HEK293 (cell line): ENCODE measurements around the gene TGIF1.
A peak's percentile ranks its signal among the peaks of the same experiment; 100 is the strongest.

ENCODE experiments used
- KLF1 ChIP-seq: fragments of 450-650 bp; formaldehyde crosslinking; IDR thresholded peaks from 2 replicates; pipeline ENCODE4 v1.5.1; 2016; ENCODE audit warnings: missing biosample characterization, missing genetic modification characterization
- KLF10 ChIP-seq: fragments of 450-650 bp; IDR thresholded peaks from 2 replicates; pipeline ENCODE4 v1.5.1; 2018; ENCODE audit warnings: missing biosample characterization, mild to moderate bottlenecking, missing genetic modification characterization
- KLF9 ChIP-seq: fragments of 450-650 bp; formaldehyde crosslinking; IDR thresholded peaks from 2 replicates; pipeline ENCODE4 v1.5.1; 2016; ENCODE audit warnings: missing biosample characterization, missing genetic modification characterization, low read depth
- MZF1 ChIP-seq: fragments of 450-650 bp; formaldehyde crosslinking; IDR thresholded peaks from 2 replicates; pipeline ENCODE4 v1.5.1; 2017; ENCODE audit warnings: missing biosample characterization, missing genetic modification characterization, borderline replicate concordance
- PATZ1 ChIP-seq: fragments of 450-650 bp; formaldehyde crosslinking; IDR thresholded peaks from 2 replicates; pipeline ENCODE4 v1.5.1; 2016; ENCODE audit warnings: missing biosample characterization, missing genetic modification characterization
- PRDM2 ChIP-seq: fragments of 450-650 bp; formaldehyde crosslinking; IDR thresholded peaks from 2 replicates; pipeline ENCODE4 v1.5.1; 2016; ENCODE audit warnings: missing biosample characterization, missing genetic modification characterization, borderline replicate concordance
- YY2 ChIP-seq: fragments of 450-650 bp; formaldehyde crosslinking; IDR thresholded peaks from 2 replicates; pipeline ENCODE4 v1.5.1; 2016; ENCODE audit warnings: missing biosample characterization, missing genetic modification characterization
- ZBTB10 ChIP-seq: fragments of 450-650 bp; formaldehyde crosslinking; IDR thresholded peaks from 2 replicates; pipeline ENCODE4 v1.5.1; 2016; ENCODE audit warnings: missing biosample characterization, missing genetic modification characterization
- ZIC2 ChIP-seq: fragments of 450-650 bp; formaldehyde crosslinking; IDR thresholded peaks from 2 replicates; pipeline ENCODE4 v1.5.1; 2016; ENCODE audit warnings: missing biosample characterization, missing genetic modification characterization
- ZNF10 ChIP-seq: fragments of 450-650 bp; formaldehyde crosslinking; IDR thresholded peaks from 2 replicates; pipeline ENCODE4 v1.5.1; 2017; ENCODE audit warnings: missing biosample characterization, missing genetic modification characterization
- ZNF121 ChIP-seq: fragments of 450-650 bp; formaldehyde crosslinking; IDR thresholded peaks from 2 replicates; pipeline ENCODE4 v1.5.1; 2016; ENCODE audit warnings: missing biosample characterization, missing genetic modification characterization
- ZNF132 ChIP-seq: fragments of 450-650 bp; formaldehyde crosslinking; IDR thresholded peaks from 2 replicates; pipeline ENCODE4 v1.5.1; 2017; ENCODE audit warnings: missing biosample characterization, missing genetic modification characterization, borderline replicate concordance
- ZNF239 ChIP-seq: fragments of 450-650 bp; formaldehyde crosslinking; IDR thresholded peaks from 2 replicates; pipeline ENCODE4 v1.5.1; 2016; ENCODE audit warnings: missing biosample characterization, missing genetic modification characterization
- ZNF248 ChIP-seq: fragments of 450-650 bp; formaldehyde crosslinking; IDR thresholded peaks from 2 replicates; pipeline ENCODE4 v1.5.1; 2017; ENCODE audit warnings: missing biosample characterization, missing genetic modification characterization
- ZNF311 ChIP-seq: fragments of 450-650 bp; formaldehyde crosslinking; IDR thresholded peaks from 2 replicates; pipeline ENCODE4 v1.5.1; 2017; ENCODE audit warnings: missing biosample characterization, missing genetic modification characterization, borderline replicate concordance
- ZNF362 ChIP-seq: fragments of 450-650 bp; formaldehyde crosslinking; IDR thresholded peaks from 2 replicates; pipeline ENCODE4 v1.5.1; 2016; ENCODE audit warnings: missing biosample characterization, missing genetic modification characterization
- ZNF423 ChIP-seq: fragments of 450-650 bp; formaldehyde crosslinking; IDR thresholded peaks from 2 replicates; pipeline ENCODE4 v1.5.1; 2016; ENCODE audit warnings: missing biosample characterization, missing genetic modification characterization
- ZNF580 ChIP-seq: fragments of 450-650 bp; formaldehyde crosslinking; IDR thresholded peaks from 2 replicates; pipeline ENCODE4 v1.5.1; 2016; ENCODE audit warnings: missing biosample characterization, missing genetic modification characterization
- ZNF660 ChIP-seq: fragments of 450-650 bp; IDR thresholded peaks from 2 replicates; pipeline ENCODE4 v1.5.1; 2018; ENCODE audit warnings: missing biosample characterization, mild to moderate bottlenecking, missing genetic modification characterization
- ZNF701 ChIP-seq: fragments of 450-650 bp; formaldehyde crosslinking; IDR thresholded peaks from 2 replicates; pipeline ENCODE4 v1.5.1; 2016; ENCODE audit warnings: missing biosample characterization, missing genetic modification characterization
- ZNF704 ChIP-seq: fragments of 450-650 bp; formaldehyde crosslinking; IDR thresholded peaks from 2 replicates; pipeline ENCODE4 v1.5.1; 2016; ENCODE audit warnings: missing biosample characterization, missing genetic modification characterization
- ZNF707 ChIP-seq: fragments of 450-650 bp; formaldehyde crosslinking; IDR thresholded peaks from 2 replicates; pipeline ENCODE4 v1.5.1; 2016; ENCODE audit warnings: missing biosample characterization, missing genetic modification characterization
- ZNF830 ChIP-seq: fragments of 450-650 bp; IDR thresholded peaks from 2 replicates; pipeline ENCODE4 v1.5.0; 2018; ENCODE audit warnings: missing biosample characterization, missing genetic modification characterization, low read depth, mild to moderate bottlenecking, moderate library complexity
- ZSCAN30 ChIP-seq: fragments of 450-650 bp; IDR thresholded peaks from 2 replicates; pipeline ENCODE4 v1.5.1; 2018; ENCODE audit warnings: missing biosample characterization, mild to moderate bottlenecking, missing genetic modification characterization, moderate library complexity
- ZSCAN4 ChIP-seq: fragments of 450-650 bp; formaldehyde crosslinking; IDR thresholded peaks from 2 replicates; pipeline ENCODE4 v1.5.1; 2017; ENCODE audit warnings: missing biosample characterization, missing genetic modification characterization

Gene TGIF1

GRCh38 chr18:3451183-3451988 is 1.4 kb downstream of the TGIF1 start (continued):
- peak; percentile 20; the same call in 1 of the 2 replicates for TF ChIP-seq ZNF580 (tag by site-specific recombination)
- TF ChIP-seq ZNF10 (tag by site-specific recombination) = no peak
- TF ChIP-seq ZNF362 = no peak
- peak; percentile 84 for TF ChIP-seq ZIC2
- no peak for TF ChIP-seq ZNF248 (tag by site-specific recombination)
- TF ChIP-seq ZSCAN4 (tag by site-specific recombination) = no peak
- no peak for TF ChIP-seq ZNF704
- TF ChIP-seq ZNF701 = no peak
- no peak; the same call in 1 of the 2 replicates for TF ChIP-seq MZF1 (tag by site-specific recombination)
- no peak for TF ChIP-seq ZNF660 (tag by site-specific recombination)
- TF ChIP-seq ZBTB10 (tag by site-specific recombination) = no peak; the same call in 1 of the 2 replicates
- no peak for TF ChIP-seq ZNF707 (tag by site-specific recombination)
- TF ChIP-seq KLF9 (tag by site-specific recombination) = no peak
- no peak for TF ChIP-seq PRDM2
- TF ChIP-seq ZNF830 = no peak
- no peak for TF ChIP-seq ZNF121 (tag by site-specific recombination)
- no peak for TF ChIP-seq ZNF423 (tag by site-specific recombination)
- TF ChIP-seq PATZ1 = peak; percentile 43
- no peak for TF ChIP-seq KLF1 (tag by site-specific recombination)
- TF ChIP-seq ZNF132 (tag by site-specific recombination) = no peak
- TF ChIP-seq KLF10 = peak; percentile 34; the same call in 1 of the 2 replicates
- TF ChIP-seq ZNF311 (tag by site-specific recombination) = no peak
- no peak for TF ChIP-seq YY2
- TF ChIP-seq ZNF239 (tag by site-specific recombination) = no peak
- 0 out of 2 replicates have a peak, but pooled peaks have one; percentile 7 for TF ChIP-seq ZSCAN30 (tag by site-specific recombination)
